ENCODE data around the gene DNAJC5. TPM values are rescaled to one million over a fixed set of nuclear protein-coding genes. Genes with fewer than 3 reads are reported as not detected.

DNAJC5 gene
- total and polyA plus RNA-seq, 9 of the 15 experiments (the other 6 are each of a cell fraction or from before 2014, with no cell fraction given) = 0.95 to 42.8 (median 23.4) TPM

DNA sequence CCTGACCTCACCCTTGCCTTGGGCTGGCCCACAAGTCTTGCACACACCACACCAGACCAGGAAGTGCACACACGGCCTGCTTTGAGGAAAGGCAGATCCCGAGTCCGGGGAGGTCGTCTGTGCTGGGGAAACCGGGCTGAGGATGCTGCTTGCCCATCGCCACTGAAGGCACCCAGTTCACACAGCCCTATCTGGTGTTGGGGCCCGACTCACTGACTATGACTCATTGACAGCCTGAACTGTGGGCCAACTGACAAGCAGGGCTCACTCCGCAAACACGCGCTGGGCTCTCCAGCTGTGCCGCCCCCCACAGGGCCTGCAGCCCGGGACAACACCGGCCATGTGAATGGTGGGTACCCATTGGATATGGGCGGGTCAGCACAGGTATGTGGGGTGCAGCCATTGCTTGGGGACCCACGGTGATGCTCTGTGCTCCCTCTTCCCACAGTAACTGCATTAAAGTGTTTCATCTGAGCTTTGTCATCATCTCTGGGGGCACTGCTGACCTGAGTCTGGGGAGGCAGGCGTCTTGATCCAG is 82.9 kb downstream of the DNAJC5 start:
- WGBS (ENCODE audit: insufficient coverage, low coverage, missing lambda C conversion rate) = 25% methylated on average over 16 of the region's 16 CpGs
- Histone ChIP-seq H3K4me3 (peak overlapping the region; percentile 100; the same call in 1 of the 2 replicates), H4K20me1 (replicated peaks; ENCODE audit: control insufficient read depth, insufficient read depth, low read length) (no peaks in the 10 kb centered on the region), H3K27ac (ENCODE audit: extremely low read depth, low read depth, low read length) (peak overlapping the region; percentile 83), H3K4me2 (ENCODE audit: insufficient read depth, low read length) (peak overlapping the region; percentile 74), H3K36me3 (ENCODE audit: control insufficient read depth, insufficient read depth, low read length) (peaks cover 17% of the 10 kb centered on the region; the same call in 2 of the 3 replicates), H3K27me3 (ENCODE audit: control insufficient read depth in 2 of 2, insufficient read depth in 2 of 2, low read length in 2 of 2) (no peaks in the 10 kb centered on the region), H2AFZ (ENCODE audit: low read depth, low read length) (peak overlapping the region; percentile 37), H3K79me2 (ENCODE audit: control insufficient read depth, insufficient read depth, low read length) (peaks cover 24% of the 10 kb centered on the region), H3K9ac (ENCODE audit: insufficient read depth in 1 of 2, low read depth in 2 of 2, low read length in 2 of 2) (peak overlapping the region; percentile 53 to 72; a peak in 3 of 4 replicates), H3K9me3 (replicated peaks; ENCODE audit: control insufficient read depth, insufficient read depth, low read depth, low read length) (no peaks in the 10 kb centered on the region), H3K9me1 (ENCODE audit: control insufficient read depth, insufficient read depth, low read length) (peaks cover 3% of the 10 kb centered on the region), H3K4me1 (replicated peaks in 1 of 2; ENCODE audit: control insufficient read depth in 2 of 2, insufficient read depth in 2 of 2, low read length in 2 of 2) (peaks cover 30 to 70% of the 10 kb centered on the region in 2 experiments)
- no TSS peak for BruUV-seq (replicated peaks)
- ChIA-PET POLR2A (interaction anchor here (0.6 kb wide), 2 partner anchors 9 to 83 kb away, joined by 3 read pairs; no protein-coding TSS in a partner anchor), CTCF (ENCODE audit: low intra/inter-chr PET ratio) (no interaction called here)
- DNase-seq (ENCODE audit: extremely low read depth in 1 of 4, low spot score in 3 of 4) = peak in 3 of 4 experiments; percentile 38 to 76 (median 58)
- peak; percentile 71 for FAIRE-seq
- in situ Hi-C loops (cut with MboI) = no loop called here
- intact Hi-C loops (cut with micrococcal nuclease) = loop anchor here (5.0 to 10.0 kb wide), 3 partner anchors 74 to 193 kb away; partner anchors contain the start of genes ABHD16B and TPD52L2
- ATAC-seq = no peak
- no peak for TF ChIP-seq HMG20B (CRISPR knock-in tag; IDR thresholded peaks at IDR 0.05)
- 0 out of 2 replicates have a peak, but pooled peaks have one; percentile 29 for TF ChIP-seq JUNB (CRISPR knock-in tag; conservative IDR thresholded peaks at IDR 0.05)
- TF ChIP-seq ZNF316 (IDR thresholded peaks at IDR 0.05) = no peak
- TF ChIP-seq, protein P1, sequence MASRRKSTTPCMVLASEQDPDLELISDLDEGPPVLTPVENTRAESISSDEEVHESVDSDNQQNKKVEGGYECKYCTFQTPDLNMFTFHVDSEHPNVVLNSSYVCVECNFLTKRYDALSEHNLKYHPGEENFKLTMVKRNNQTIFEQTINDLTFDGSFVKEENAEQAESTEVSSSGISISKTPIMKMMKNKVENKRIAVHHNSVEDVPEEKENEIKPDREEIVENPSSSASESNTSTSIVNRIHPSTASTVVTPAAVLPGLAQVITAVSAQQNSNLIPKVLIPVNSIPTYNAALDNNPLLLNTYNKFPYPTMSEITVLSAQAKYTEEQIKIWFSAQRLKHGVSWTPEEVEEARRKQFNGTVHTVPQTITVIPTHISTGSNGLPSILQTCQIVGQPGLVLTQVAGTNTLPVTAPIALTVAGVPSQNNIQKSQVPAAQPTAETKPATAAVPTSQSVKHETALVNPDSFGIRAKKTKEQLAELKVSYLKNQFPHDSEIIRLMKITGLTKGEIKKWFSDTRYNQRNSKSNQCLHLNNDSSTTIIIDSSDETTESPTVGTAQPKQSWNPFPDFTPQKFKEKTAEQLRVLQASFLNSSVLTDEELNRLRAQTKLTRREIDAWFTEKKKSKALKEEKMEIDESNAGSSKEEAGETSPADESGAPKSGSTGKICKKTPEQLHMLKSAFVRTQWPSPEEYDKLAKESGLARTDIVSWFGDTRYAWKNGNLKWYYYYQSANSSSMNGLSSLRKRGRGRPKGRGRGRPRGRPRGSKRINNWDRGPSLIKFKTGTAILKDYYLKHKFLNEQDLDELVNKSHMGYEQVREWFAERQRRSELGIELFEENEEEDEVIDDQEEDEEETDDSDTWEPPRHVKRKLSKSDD (conservative IDR thresholded peaks at IDR 0.05; ENCODE audit: low read length) = no peak
- TF ChIP-seq EP300 (IDR thresholded peaks at IDR 0.05; ENCODE audit: low read length) = peak; percentile 33; the same call in 1 of the 2 replicates
- TF ChIP-seq, protein P2, sequence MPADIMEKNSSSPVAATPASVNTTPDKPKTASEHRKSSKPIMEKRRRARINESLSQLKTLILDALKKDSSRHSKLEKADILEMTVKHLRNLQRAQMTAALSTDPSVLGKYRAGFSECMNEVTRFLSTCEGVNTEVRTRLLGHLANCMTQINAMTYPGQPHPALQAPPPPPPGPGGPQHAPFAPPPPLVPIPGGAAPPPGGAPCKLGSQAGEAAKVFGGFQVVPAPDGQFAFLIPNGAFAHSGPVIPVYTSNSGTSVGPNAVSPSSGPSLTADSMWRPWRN (IDR thresholded peaks at IDR 0.05; ENCODE audit: low read depth) = no peak
- no peak for TF ChIP-seq FOXA3 (CRISPR knock-in tag; conservative IDR thresholded peaks at IDR 0.05 in 1 of 2, IDR thresholded peaks at IDR 0.05 in 1 of 2)
- TF ChIP-seq L3MBTL2 (IDR thresholded peaks at IDR 0.05) = no peak
- TF ChIP-seq HNRNPL (IDR thresholded peaks at IDR 0.05; ENCODE audit: low read depth, low read length) = no peak
- no peak for TF ChIP-seq NRF1 (conservative IDR thresholded peaks at IDR 0.05 in 1 of 2, IDR thresholded peaks at IDR 0.05 in 1 of 2)
- TF ChIP-seq PML (IDR thresholded peaks at IDR 0.05; ENCODE audit: low read length) = no peak
- TF ChIP-seq NCOA4 (IDR thresholded peaks at IDR 0.05; ENCODE audit: partially characterized antibody) = no peak
- TF ChIP-seq ETV5 (CRISPR knock-in tag; IDR thresholded peaks at IDR 0.05; ENCODE audit: low read depth) = peak; percentile 30; the same call in 1 of the 2 replicates
- no peak for TF ChIP-seq KLF16 (IDR thresholded peaks at IDR 0.05)
- 0 out of 2 replicates have a peak, but pooled peaks have one; percentile 10 for TF ChIP-seq NFIC (IDR thresholded peaks at IDR 0.05)
- no peak for TF ChIP-seq CEBPB (tag; IDR thresholded peaks at IDR 0.05)
- no peak for TF ChIP-seq PRMT5 (CRISPR knock-in tag; IDR thresholded peaks at IDR 0.05)
- no peak for TF ChIP-seq CCAR2 (IDR thresholded peaks at IDR 0.05; ENCODE audit: low read depth, low read length)
- peak; percentile 75 for TF ChIP-seq MYNN (IDR thresholded peaks at IDR 0.05)
- no peak for TF ChIP-seq MYNN (CRISPR knock-in tag; IDR thresholded peaks at IDR 0.05)
